GM12891 (cell line): Measurements from ENCODE around the gene TMED1.

ENCODE experiments used
- DNase-seq: peaks from one replicate; pipeline ENCODE4 v3.0.0; 2011; ENCODE audit warnings: low spot score; ENCODE audit not compliant: insufficient read length
- FAIRE-seq: peaks from 2 replicates; lab custom pipeline; 2011; peaks lifted over from hg19 to GRCh38; lab: Jason Lieb, UNC
- PAX5 ChIP-seq: IDR thresholded peaks from 2 replicates; pipeline ENCODE4 v1.6.1; 2011; ENCODE audit warnings: low read length, moderate library complexity, mild to moderate bottlenecking; ENCODE audit not compliant: insufficient read depth, severe bottlenecking
- POLR2A ChIP-seq: IDR thresholded peaks from 2 replicates; pipeline ENCODE4 v1.6.1; 2011; ENCODE audit warnings: low read depth, low read length, control low read depth
- POLR2AphosphoS5 ChIP-seq: IDR thresholded peaks from 2 replicates; pipeline ENCODE4 v1.6.1; 2011; ENCODE audit warnings: low read depth, low read length, control low read depth
- POU2F2 ChIP-seq: IDR thresholded peaks from 2 replicates; pipeline ENCODE4 v1.6.1; 2011; ENCODE audit warnings: low read depth, mild to moderate bottlenecking, control low read depth, low read length, moderate library complexity
- SPI1 ChIP-seq: IDR thresholded peaks from 2 replicates; pipeline ENCODE4 v1.6.1; 2011; ENCODE audit warnings: low read depth, low read length, control low read depth
- TAF1 ChIP-seq: IDR thresholded peaks from 2 replicates; pipeline ENCODE4 v1.6.1; 2011; ENCODE audit warnings: low read depth, low read length, control low read depth

The TMED1 gene

DNA sequence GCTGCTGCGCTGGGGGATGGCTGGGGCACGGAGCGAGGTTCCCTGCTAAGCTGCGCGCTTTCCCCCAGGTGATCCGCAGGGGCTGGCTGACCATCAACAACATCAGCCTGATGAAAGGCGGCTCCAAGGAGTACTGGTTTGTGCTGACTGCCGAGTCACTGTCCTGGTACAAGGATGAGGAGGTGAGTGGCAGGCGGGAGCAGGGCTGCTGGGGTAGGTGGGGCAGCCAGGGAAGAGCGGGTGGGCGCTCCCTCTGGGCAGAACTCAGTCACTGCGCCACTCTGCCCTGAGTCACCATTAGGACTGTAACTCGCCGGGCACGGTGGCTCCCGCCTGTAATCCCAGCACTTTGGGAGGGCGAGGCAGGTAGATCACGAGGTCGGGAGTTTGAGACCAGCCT is 23.8 kb downstream of the TMED1 start:
- TF ChIP-seq TAF1 (no peak), PAX5 (no peak), SPI1 (no peak)
- FAIRE-seq = no peak

GRCh38 chr19:10811391-10812111 is 24.5 kb downstream of the TMED1 start:
- FAIRE-seq (no peak), DNase-seq (no peak)
- no peak for TF ChIP-seq POLR2AphosphoS5
- no peak for TF ChIP-seq POU2F2

More for the DNA sequence above, 23.8 kb downstream of the TMED1 start:
- DNase-seq = no peak

DNA sequence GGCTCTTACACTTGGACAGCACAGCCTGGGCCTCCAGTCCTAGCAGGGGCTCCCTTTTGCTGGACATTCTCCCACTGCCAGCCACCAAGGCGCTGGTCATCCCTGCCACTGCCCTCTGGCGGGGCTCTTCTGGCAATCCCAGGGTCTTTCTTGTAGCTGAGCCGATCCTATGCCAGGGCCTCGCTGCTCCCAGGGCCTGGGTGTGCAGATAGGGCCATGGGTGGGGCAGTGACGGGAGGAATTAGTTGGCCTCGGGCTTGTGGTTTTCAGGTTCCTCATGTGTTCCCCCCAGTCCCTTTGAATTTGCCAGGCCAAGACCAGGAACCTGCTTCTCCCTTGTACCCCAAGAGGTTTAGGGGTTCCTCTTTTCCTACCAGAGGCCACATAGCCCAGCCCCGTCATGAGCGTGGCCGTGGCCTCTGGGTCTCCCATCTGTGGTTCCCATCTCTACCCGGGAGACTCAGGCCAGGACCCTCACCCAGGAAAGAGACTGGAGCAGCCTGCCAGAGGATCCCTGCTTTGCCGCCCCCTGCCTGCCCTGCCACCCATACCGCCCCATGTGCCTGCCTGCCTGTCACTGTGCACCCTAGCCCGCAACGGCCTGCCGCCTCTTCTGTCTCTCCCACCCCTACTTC is 26.2 kb downstream of the TMED1 start:
- no peak for TF ChIP-seq SPI1
- TF ChIP-seq PAX5 = no peak
- TF ChIP-seq POLR2AphosphoS5 = no peak
- TF ChIP-seq POLR2A = no peak
- TF ChIP-seq POU2F2 = no peak
- TF ChIP-seq TAF1 = no peak

GRCh38 chr19:10808937-10809649 is 26.9 kb downstream of the TMED1 start:
- TF ChIP-seq POLR2A (no peak), SPI1 (no peak), TAF1 (no peak), PAX5 (no peak), POU2F2 (no peak), POLR2AphosphoS5 (no peak)
- DNase-seq (no peak), FAIRE-seq (no peak)

More for the DNA sequence above, 26.2 kb downstream of the TMED1 start:
- no peak for DNase-seq
- no peak for FAIRE-seq

DNA sequence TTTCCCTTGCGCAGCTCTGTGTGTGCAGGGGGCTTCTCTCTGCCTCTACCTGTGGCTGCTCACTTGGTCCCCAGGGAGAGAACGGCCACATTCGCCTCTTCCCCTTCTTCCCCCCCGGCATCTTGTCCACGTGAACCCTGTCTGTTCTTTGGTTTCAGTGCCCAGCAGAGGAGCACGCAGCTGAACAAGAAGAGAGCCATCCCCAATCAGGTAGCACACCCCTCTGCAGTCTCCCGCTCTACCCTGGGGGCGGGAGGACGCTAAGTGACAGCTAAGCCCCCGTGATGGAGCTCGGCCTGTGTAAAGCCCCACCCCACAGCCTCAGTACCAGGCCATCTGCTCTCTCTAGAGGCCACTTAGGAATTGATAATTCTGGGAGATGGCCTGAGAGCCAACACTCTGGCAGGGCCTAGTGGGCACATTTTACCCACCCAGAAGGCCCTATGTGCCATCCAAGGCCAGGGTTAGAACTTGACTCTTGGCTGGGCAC is 30.2 kb downstream of the TMED1 start:
- no peak for TF ChIP-seq POU2F2
- TF ChIP-seq SPI1 = no peak
- TF ChIP-seq PAX5 = no peak
- TF ChIP-seq POLR2A = no peak
- no peak for TF ChIP-seq POLR2AphosphoS5
- no peak for TF ChIP-seq TAF1
- FAIRE-seq (no peak), DNase-seq (no peak)

DNA sequence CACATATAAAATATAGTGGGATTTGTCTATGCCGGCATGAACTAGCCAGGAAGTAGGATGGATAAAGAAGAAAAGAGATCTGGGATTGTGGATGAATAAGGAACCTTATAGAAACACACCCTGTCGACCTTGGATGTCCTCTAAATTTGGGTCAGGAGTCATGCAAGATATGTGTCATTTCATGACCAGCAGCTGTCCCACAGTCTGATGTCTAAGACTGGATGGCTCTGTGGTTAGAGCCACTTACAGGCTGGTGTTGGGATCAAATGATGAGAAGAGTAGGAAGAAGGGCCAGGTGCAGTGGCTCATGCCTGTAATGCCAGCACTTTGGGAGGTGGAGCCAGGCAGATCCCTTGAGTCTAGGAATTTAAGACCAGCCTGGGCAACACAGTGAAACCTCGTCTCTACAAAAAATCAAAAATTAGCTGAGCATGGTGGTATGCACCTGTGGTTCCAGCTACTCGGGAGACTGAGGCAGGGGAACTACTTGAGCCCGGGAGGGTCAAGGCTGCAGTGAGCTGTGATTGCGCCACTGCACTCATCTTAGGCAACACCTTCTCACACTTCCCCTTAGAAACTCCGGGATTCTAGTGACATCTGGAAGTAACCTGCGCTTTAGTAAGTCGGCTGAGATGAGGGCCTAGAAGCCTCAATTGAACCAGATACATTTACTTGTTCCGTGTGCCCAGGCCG is 30.8 kb downstream of the TMED1 start:
- DNase-seq (no peak), FAIRE-seq (no peak)
- TF ChIP-seq POLR2AphosphoS5 (no peak), PAX5 (no peak), POU2F2 (no peak), SPI1 (no peak)

GRCh38 chr19:10803252-10803651 is 32.8 kb downstream of the TMED1 start:
- TF ChIP-seq SPI1 (no peak), PAX5 (no peak), POLR2A (no peak), TAF1 (no peak), POU2F2 (no peak), POLR2AphosphoS5 (no peak)
- FAIRE-seq (no peak), DNase-seq (no peak)

DNA sequence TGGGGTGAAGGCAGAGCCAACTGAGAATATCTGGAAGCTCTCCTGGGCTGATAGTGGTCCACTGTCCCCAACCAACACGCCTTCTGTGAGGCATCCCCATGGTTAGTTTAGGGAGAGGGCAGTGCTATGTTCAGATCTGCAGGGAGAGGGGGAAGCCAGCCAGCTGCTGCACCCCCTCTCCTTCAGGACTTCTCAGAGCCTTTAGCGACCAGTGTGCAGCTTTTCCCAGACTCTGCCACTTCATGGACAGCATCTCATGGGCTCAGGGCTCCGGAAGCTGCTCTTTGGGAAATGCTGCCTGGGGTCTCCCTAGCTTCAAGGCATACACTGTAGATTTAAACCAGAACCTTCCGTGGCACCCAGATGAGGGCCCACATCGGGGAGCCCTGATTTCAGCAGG is 33.5 kb downstream of the TMED1 start:
- TF ChIP-seq POLR2AphosphoS5 (no peak), PAX5 (no peak), POLR2A (no peak), TAF1 (no peak), SPI1 (no peak), POU2F2 (no peak)
- DNase-seq (no peak), FAIRE-seq (no peak)

DNA sequence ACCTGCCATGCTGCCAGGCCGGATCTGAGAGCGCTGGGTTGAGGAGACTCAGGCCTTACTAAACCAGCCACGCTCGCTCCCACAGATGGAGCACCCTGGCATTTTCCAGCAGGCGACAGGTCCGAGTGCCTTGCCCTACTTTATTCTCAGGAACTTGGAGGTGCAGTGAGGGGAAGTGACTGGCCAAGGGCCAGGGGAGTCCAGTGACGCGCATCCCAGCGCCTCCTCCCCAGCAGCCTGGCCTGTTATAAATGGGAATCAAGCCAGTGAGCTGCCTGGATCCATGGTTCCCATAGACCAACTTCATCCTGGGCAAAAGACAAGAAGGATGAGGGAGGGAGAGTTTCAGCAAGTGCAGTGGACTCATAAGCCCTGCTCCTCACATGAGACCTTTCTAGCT is 35.5 kb downstream of the TMED1 start:
- no peak for FAIRE-seq
- TF ChIP-seq POLR2AphosphoS5 = no peak
- no peak for TF ChIP-seq POLR2A
- no peak for TF ChIP-seq POU2F2
- TF ChIP-seq PAX5 = no peak
- DNase-seq = no peak
